Vagina (tissue), 2 donors: ENCODE results near the gene ZNF582.

Experiments
- CTCF ChIP-seq, 3 experiments: fragments of 450-650 bp in 2 of 3; fragments of 200-600 bp in 1 of 3; sonication (generic) in 1 of 3; IDR thresholded peaks; one replicate each; pipeline ENCODE4 v1.5.1; 2017 to 2019; ENCODE audit warnings: antibody characterized with exemption in 3 of 3, mild to moderate bottlenecking in 2 of 3, moderate library complexity in 2 of 3
- POLR2A ChIP-seq, 2 donors: fragments of 450-650 bp; IDR thresholded peaks; one replicate each; pipeline ENCODE4 v1.6.1; 2017; ENCODE audit warnings: antibody characterized with exemption in 2 of 2, mild to moderate bottlenecking in 2 of 2, moderate library complexity in 2 of 2

- TF ChIP-seq CTCF (IDR thresholded peaks at IDR 0.05) (no peak), POLR2A (IDR thresholded peaks at IDR 0.05) (no peak)
These were observed 21.1 kb downstream of the ZNF582 start for GRCh38 chr19:56372281-56372680.
